CD4-positive, alpha-beta T cell treated with Interferon alpha-2 for 1 hour (primary cell): ENCODE data around the gene SNRPA.
A peak's percentile ranks its signal among the peaks of the same experiment; 100 is the strongest.
"Not testable (repeated sequence)": the region's sequence is repeated elsewhere in the genome, so short reads cannot be mapped to it uniquely, and the experiment has no call there.

Experiments used
- DNase-seq, 2 donors: peaks; one replicate each; pipeline ENCODE4 v3.0.0-alpha.2; 2020 to 2022

Gene SNRPA

GRCh38 chr19:40721936-40722661, 28.9 kb upstream of the SNRPA start:
- DNase-seq, result no peak

- DNase-seq, result no peak
Measured at GRCh38 chr19:40723661-40724254, 27.2 kb upstream of the SNRPA start.

GRCh38 chr19:40724315-40724714, 26.7 kb upstream of the SNRPA start:
- DNase-seq, result no peak

- no peak for DNase-seq
Measured at GRCh38 chr19:40724855-40725254, 26.1 kb upstream of the SNRPA start.

- no peak for DNase-seq
Measured at GRCh38 chr19:40726279-40726678, 24.7 kb upstream of the SNRPA start.

- DNase-seq, result not testable (repeated sequence)
Measured at GRCh38 chr19:40730065-40730464, 20.9 kb upstream of the SNRPA start.

- not testable (repeated sequence) for DNase-seq
Measured at GRCh38 chr19:40732304-40732703, 18.7 kb upstream of the SNRPA start.

- DNase-seq, result no peak
Measured at GRCh38 chr19:40733149-40733548, 17.9 kb upstream of the SNRPA start.

GRCh38 chr19:40735013-40735771, 15.8 kb upstream of the SNRPA start:
- DNase-seq, result no peak

- DNase-seq, result no peak
Measured at GRCh38 chr19:40736661-40737060, 14.3 kb upstream of the SNRPA start.

- no peak for DNase-seq
Measured at GRCh38 chr19:40737102-40737644, 13.8 kb upstream of the SNRPA start.

GRCh38 chr19:40739030-40739839, 11.8 kb upstream of the SNRPA start:
- no peak for DNase-seq

- no peak for DNase-seq
Measured at GRCh38 chr19:40739871-40740703, 10.9 kb upstream of the SNRPA start.

GRCh38 chr19:40740747-40741146, 10.3 kb upstream of the SNRPA start:
- DNase-seq, result no peak

- no peak for DNase-seq
Measured at GRCh38 chr19:40741527-40742390, 9.2 kb upstream of the SNRPA start.

- no peak for DNase-seq
Measured at GRCh38 chr19:40742477-40742876, 8.5 kb upstream of the SNRPA start.

- no peak for DNase-seq
Measured at GRCh38 chr19:40742886-40743285, 8.1 kb upstream of the SNRPA start.

GRCh38 chr19:40743926-40744325, 7.1 kb upstream of the SNRPA start:
- DNase-seq, result no peak

GRCh38 chr19:40744554-40745401, 6.2 kb upstream of the SNRPA start:
- peak in 1 of 2 donors; percentile 44 for DNase-seq

- DNase-seq, result no peak
Measured at GRCh38 chr19:40745402-40745780, 5.6 kb upstream of the SNRPA start.
